GM12878 (cell line): ENCODE results near the gene DYSF. TPM values are rescaled to one million over a fixed set of nuclear protein-coding genes. Genes with fewer than 3 reads are reported as not detected.

Source experiments
- ATAC-seq: fragments of 200-7000 bp; cut with Tn5 transposase; 3 replicates; pipeline ENCODE4 v1.9.1; 2020; ENCODE audit warnings: mild to moderate bottlenecking, moderate library complexity
- BruUV-seq: library from RNA; stranded (reverse); fragments of 400-500 nt; replicated peaks from 2 replicates; lab custom pipeline; 2021; lab: Mats Ljungman, UMichigan
- CTCF ChIA-PET: fragments of 300-600 bp; sonication (Branson Sonifier 250); formaldehyde crosslinking; extraction: SDS; loops from one replicate; lab custom pipeline; 2021; ENCODE audit warnings: inconsistent platforms; lab: Yijun Ruan, JAX
- POLR2A ChIA-PET: fragments of 350-600 bp; formaldehyde crosslinking; extraction: SDS; loops from one replicate; lab custom pipeline; 2021; ENCODE audit warnings: inconsistent platforms; lab: Charles Lee
- RAD21 ChIA-PET: fragments of 300-600 bp; sonication (Branson Sonifier 250); formaldehyde crosslinking; loops from one replicate; lab custom pipeline; 2023; ENCODE audit warnings: antibody characterized with exemption; ENCODE audit not compliant: unreplicated experiment; lab: Charles Lee
- SMC1A ChIA-PET: fragments of 300-600 bp; sonication (Branson Sonifier 250); formaldehyde crosslinking; loops from one replicate; lab custom pipeline; 2023; ENCODE audit not compliant: unreplicated experiment, uncharacterized antibody; lab: Charles Lee
- DNase-seq: peaks from one replicate; pipeline ENCODE4 v3.0.0-alpha.2; 2011; ENCODE audit warnings: low read depth, low spot score
- FAIRE-seq: peaks from 3 replicates; lab custom pipeline; 2011; peaks lifted over from hg19 to GRCh38; lab: Jason Lieb, UNC
- H2AFZ ChIP-seq: 2 replicates; pipeline ENCODE4 v1.6.0; 2011; ENCODE audit warnings: low read depth, low read length, control low read depth; ENCODE audit not compliant: control insufficient read depth
- H3K27ac ChIP-seq: 2 replicates; pipeline ENCODE4 v1.5.1; 2011; ENCODE audit warnings: control low read depth; ENCODE audit not compliant: control insufficient read depth, insufficient read depth
- H3K27me3 ChIP-seq, 2 experiments: replicated peaks in 1 of 2; 2 replicates each; pipeline versions ENCODE4 v1.6.0 to v1.6.1; 2011; ENCODE audit warnings: low read length in 1 of 2; ENCODE audit not compliant: control insufficient read depth in 2 of 2, insufficient read depth in 2 of 2
- H3K36me3 ChIP-seq, 2 experiments: 2 replicates each; pipeline ENCODE4 v1.5.1; 2011; ENCODE audit warnings: low read length in 1 of 2; ENCODE audit not compliant: control insufficient read depth in 2 of 2, insufficient read depth in 2 of 2
- H3K4me1 ChIP-seq: 2 replicates; pipeline ENCODE4 v1.6.1; 2011; ENCODE audit warnings: mild to moderate bottlenecking, low read length, moderate library complexity, mixed read lengths; ENCODE audit not compliant: control insufficient read depth, insufficient read depth
- H3K4me2 ChIP-seq: 2 replicates; pipeline ENCODE4 v1.6.0; 2011; ENCODE audit warnings: control low read depth; ENCODE audit not compliant: control insufficient read depth, insufficient read depth
- H3K4me3 ChIP-seq: fragments of 200-600 bp; sonication (generic); 2 replicates; pipeline ENCODE4 v1.5.1; 2016
- H3K79me2 ChIP-seq: 2 replicates; pipeline ENCODE4 v1.6.0; 2011; ENCODE audit warnings: low read length; ENCODE audit not compliant: control insufficient read depth, insufficient read depth
- H3K9ac ChIP-seq: 2 replicates; pipeline ENCODE4 v1.8.0; 2011; ENCODE audit warnings: low read length, control low read depth, mixed read lengths; ENCODE audit not compliant: control insufficient read depth, insufficient read depth
- H3K9me3 ChIP-seq: replicated peaks from 3 replicates; pipeline ENCODE4 v1.5.1; 2011; ENCODE audit warnings: mild to moderate bottlenecking, low read length; ENCODE audit not compliant: control insufficient read depth, insufficient read depth
- H4K20me1 ChIP-seq: 2 replicates; pipeline ENCODE4 v1.6.0; 2011; ENCODE audit not compliant: control insufficient read depth, insufficient read depth
- BCL11A ChIP-seq: IDR thresholded peaks from 2 replicates; pipeline ENCODE4 v1.6.1; 2011; ENCODE audit warnings: low read depth, low read length
- CHD2 ChIP-seq: IDR thresholded peaks from 2 replicates; pipeline ENCODE4 v1.6.1; 2011; ENCODE audit warnings: low read depth, low read length, improper control_type of control experiment, borderline replicate concordance
- IKZF2 ChIP-seq, 2 experiments: fragments of 450-650 bp; IDR thresholded peaks; 2 replicates each; pipeline ENCODE4 v1.6.1; 2017; ENCODE audit warnings: mild to moderate bottlenecking in 2 of 2, moderate library complexity in 2 of 2
- WRNIP1 ChIP-seq: IDR thresholded peaks from 2 replicates; pipeline ENCODE4 v1.6.1; 2011; ENCODE audit warnings: low read depth, low read length, improper control_type of control experiment, borderline replicate concordance
- ZNF217 ChIP-seq: fragments of 450-650 bp; IDR thresholded peaks from 2 replicates; pipeline ENCODE4 v1.6.1; 2017; ENCODE audit warnings: antibody characterized with exemption, mild to moderate bottlenecking
- WGBS: methylation state at CpG from one replicate; pipeline ENCODE4 v1.1.6; 2016; ENCODE audit warnings: low lambda C conversion rate; ENCODE audit not compliant: insufficient replicate concordance, insufficient coverage; ENCODE audit errors: missing lambda C conversion rate; 5-methylcytosine and 5-hydroxymethylcytosine counted together
- in situ Hi-C: fragments of 300-500 bp; cut with MboI; formaldehyde crosslinking; loops from 9 replicates; pipeline ENCODE4 v1.14.3; 2018; ENCODE audit warnings: mixed read lengths
- intact Hi-C: fragments of 100-400 bp; cut with micrococcal nuclease; formaldehyde crosslinking; loops from one replicate; pipeline ENCODE4 v1.14.2; 2022; ENCODE audit not compliant: unreplicated experiment
- polyA plus RNA-seq, 11 experiments: library from polyadenylated mRNA; depleted of rRNA in 4 of 11; unstranded in 6 of 11; stranded (reverse) in 5 of 11; fragments of >200 nt; fragmentation: Nextera tagmentation in 4 of 11; fragmentation: Illumina TruSeq in 1 of 11; extraction: Ambion mirVana in 4 of 11; extraction: Trizol in 1 of 11; gene quantifications; 1 replicate in 1 of 11; 2 replicates in 10 of 11; pipeline versions ENCODE4 v1.2.1 to v1.2.3, GENCODE V29; 2011 to 2016; ENCODE audit warnings: inconsistent platforms in 2 of 11, missing spikeins in 2 of 11, low read depth in 1 of 11
- total RNA-seq, 4 experiments: library from RNA; depleted of rRNA in 3 of 4; stranded (reverse); fragments of >200 nt in 3 of 4; fragmentation: Illumina TruSeq in 1 of 4; extraction: Trizol in 1 of 4; gene quantifications; 2 replicates each; pipeline versions ENCODE4 v1.2.1 to v1.2.3, GENCODE V29; 2013 to 2021
- TF ChIP-seq, protein P1 (sequence below): IDR thresholded peaks from 2 replicates; pipeline ENCODE4 v1.6.1; 2011; ENCODE audit warnings: borderline replicate concordance, low read depth, mild to moderate bottlenecking, moderate library complexity, mixed read lengths, low read length; ENCODE audit not compliant: insufficient read depth; ENCODE audit errors: extremely low read length
- TF ChIP-seq, protein P2 (sequence below): IDR thresholded peaks from 2 replicates; pipeline ENCODE4 v1.6.1; 2011; ENCODE audit warnings: borderline replicate concordance, low read depth, mild to moderate bottlenecking, moderate library complexity, low read length; ENCODE audit not compliant: insufficient read depth, poor library complexity, severe bottlenecking

Gene DYSF
- total and polyA plus RNA-seq, 10 of the 15 experiments (the other 5 are each of a cell fraction or from before 2014, with no cell fraction given): under 0.01 to 0.15 (median 0.03) TPM; not detected in 7

DNA sequence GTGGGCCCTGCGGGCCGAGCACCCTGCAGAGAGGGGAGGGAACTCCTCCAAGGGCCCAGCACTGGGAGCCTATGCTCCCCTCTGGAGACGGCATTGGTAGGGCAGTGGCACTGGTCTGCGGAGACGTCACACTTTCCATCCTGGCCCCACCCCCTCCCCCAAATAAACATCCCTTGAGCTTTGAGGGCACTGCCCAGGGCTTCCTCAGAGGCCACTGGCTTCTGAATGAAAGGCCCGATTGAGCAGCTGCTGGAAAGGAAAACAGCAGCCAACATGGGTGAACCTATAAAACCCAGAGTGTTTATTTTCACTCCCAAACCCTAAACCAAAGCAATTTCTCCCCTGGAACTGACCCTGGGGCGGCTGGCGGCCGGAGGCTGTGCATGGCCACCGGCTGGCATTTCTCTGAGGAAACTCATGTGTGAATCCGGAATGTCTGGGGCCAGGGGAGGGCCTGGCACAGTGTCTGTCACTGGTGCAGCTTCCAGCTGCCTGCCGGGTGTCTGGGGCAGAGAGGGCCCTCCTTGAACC is 138.9 kb downstream of the DYSF start (continued):
- no peak for TF ChIP-seq IKZF2 (IDR thresholded peaks at IDR 0.05)
- TF ChIP-seq, protein P1, sequence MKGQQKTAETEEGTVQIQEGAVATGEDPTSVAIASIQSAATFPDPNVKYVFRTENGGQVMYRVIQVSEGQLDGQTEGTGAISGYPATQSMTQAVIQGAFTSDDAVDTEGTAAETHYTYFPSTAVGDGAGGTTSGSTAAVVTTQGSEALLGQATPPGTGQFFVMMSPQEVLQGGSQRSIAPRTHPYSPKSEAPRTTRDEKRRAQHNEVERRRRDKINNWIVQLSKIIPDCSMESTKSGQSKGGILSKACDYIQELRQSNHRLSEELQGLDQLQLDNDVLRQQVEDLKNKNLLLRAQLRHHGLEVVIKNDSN: no peak
- TF ChIP-seq, all 136 proteins: peak for 0

DNA sequence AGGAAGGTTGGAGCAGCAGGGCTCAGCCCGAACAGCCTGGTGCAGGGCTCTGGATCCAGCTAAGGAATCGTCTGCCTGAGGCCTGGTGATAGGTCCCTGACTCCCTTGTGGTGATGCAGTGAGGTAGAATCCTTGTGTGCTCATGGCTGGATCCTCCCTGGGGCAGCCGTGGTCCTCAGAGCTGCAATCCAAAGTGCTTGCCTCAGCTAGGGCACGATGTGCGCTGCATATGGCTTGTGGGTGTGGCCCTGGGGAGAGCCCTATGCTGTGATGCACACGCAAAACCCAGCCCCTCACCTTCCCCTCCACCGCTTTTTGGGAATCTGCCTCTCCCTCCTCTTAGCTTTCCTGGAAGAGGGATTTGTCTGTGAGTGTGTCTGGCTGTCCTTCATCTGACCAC is 142.2 kb downstream of the DYSF start:
- TF ChIP-seq BCL11A (no peak), WRNIP1 (no peak), CHD2 (no peak), ZNF217 (no peak)
- TF ChIP-seq, protein P2, sequence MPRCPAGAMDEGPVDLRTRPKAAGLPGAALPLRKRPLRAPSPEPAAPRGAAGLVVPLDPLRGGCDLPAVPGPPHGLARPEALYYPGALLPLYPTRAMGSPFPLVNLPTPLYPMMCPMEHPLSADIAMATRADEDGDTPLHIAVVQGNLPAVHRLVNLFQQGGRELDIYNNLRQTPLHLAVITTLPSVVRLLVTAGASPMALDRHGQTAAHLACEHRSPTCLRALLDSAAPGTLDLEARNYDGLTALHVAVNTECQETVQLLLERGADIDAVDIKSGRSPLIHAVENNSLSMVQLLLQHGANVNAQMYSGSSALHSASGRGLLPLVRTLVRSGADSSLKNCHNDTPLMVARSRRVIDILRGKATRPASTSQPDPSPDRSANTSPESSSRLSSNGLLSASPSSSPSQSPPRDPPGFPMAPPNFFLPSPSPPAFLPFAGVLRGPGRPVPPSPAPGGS: no peak
- TF ChIP-seq, all 136 proteins: peak for 0
- ChIA-PET RAD21 (no interaction called here), CTCF (no interaction called here), SMC1A (no interaction called here), POLR2A (no interaction called here)
- ATAC-seq: no peak
- no peak for DNase-seq
- Histone ChIP-seq H3K4me1 (no peaks in the 10 kb centered on the region), H3K9ac (no peak overlapping the region), H3K4me2 (no peak overlapping the region), H3K4me3 (no peak overlapping the region), H3K27ac (no peak overlapping the region), H4K20me1 (no peaks in the 10 kb centered on the region), H2AFZ (no peak overlapping the region), H3K27me3 (no peaks in the 10 kb centered on the region; a peak in 2 of 4 replicates), H3K36me3 (no peaks in the 10 kb centered on the region), H3K9me3 (no peaks in the 10 kb centered on the region), H3K79me2 (no peaks in the 10 kb centered on the region)
- no TSS peak for BruUV-seq
- intact Hi-C loops: no loop called here
- WGBS: 9% methylated on average over 7 of the region's 7 CpGs
- in situ Hi-C loops: no loop called here
- FAIRE-seq: no peak
